ENCODE measurements around the gene BBS7. TPM values are rescaled to one million over a fixed set of nuclear protein-coding genes. Genes with fewer than 3 reads are reported as not detected.

BBS7 gene
- total RNA-seq, 2 experiments from 2014 or later = 10.7 to 25.8 TPM

GRCh38 chr4:121800961-121801714 is 69.1 kb downstream of the BBS7 start, which contains the start of gene EXOSC9:
Gene EXOSC9, plus strand, starts transcription at chr4:121801323. Its CDS starts 102 bp downstream, at chr4:121801425.
- ChIA-PET CTCF (ENCODE audit: unreplicated experiment) (no interaction called here), POLR2A (interaction anchor here (0.5 to 3.8 kb wide), 7 partner anchors 10 to 31 kb away, joined by 3 to 22 read pairs (median 6); partner anchors contain the start of gene CCNA2)
- H4K20me1 ChIP-seq (ENCODE audit: insufficient read depth, low read length) = no peaks in the 10 kb centered on the region
- no peaks in the 10 kb centered on the region for H3K9me2 ChIP-seq (ENCODE audit: insufficient read depth, low read length)
- peak; percentile 93 for DNase-seq (ENCODE audit: low spot score)
- peak within 1 kb of the TSS; percentile 95 for H3K4me3 ChIP-seq (ENCODE audit: low read depth, low read length, poor library complexity, severe bottlenecking)
- peak within 1 kb of the TSS; percentile 87 for H3K27ac ChIP-seq (ENCODE audit: low read depth, low read length, poor library complexity, severe bottlenecking)
- H3K4me2 ChIP-seq (ENCODE audit: low read length) = peak within 1 kb of the TSS; percentile 97
- H2AFZ ChIP-seq (ENCODE audit: low read length) = peak within 1 kb of the TSS; percentile 96
- TF ChIP-seq EZH2phosphoT487 (IDR thresholded peaks at IDR 0.05; ENCODE audit: borderline replicate concordance, low read depth, low read length) (no peak), CTCF (conservative IDR thresholded peaks at IDR 0.05; ENCODE audit: low read length) (no peak)
- peaks cover 37% of the 10 kb centered on the region for H3K4me1 ChIP-seq (ENCODE audit: insufficient read depth, low read length, poor library complexity, severe bottlenecking)
- BruUV-seq (replicated peaks) = no TSS peak
- intact Hi-C loops (cut with micrococcal nuclease; ENCODE audit: unreplicated experiment) = loop anchor here (1.0 kb wide), 1 partner anchor 22 kb away; the partner anchor contains the start of gene CCNA2
- H3K79me2 ChIP-seq (ENCODE audit: insufficient read depth, low read depth, low read length) = peaks cover 43% of the 10 kb centered on the region
- peaks cover 36% of the 10 kb centered on the region for H3K36me3 ChIP-seq (ENCODE audit: insufficient read depth, low read length)
- H3K9me3 ChIP-seq (ENCODE audit: low read length) = no peaks in the 10 kb centered on the region

- Histone ChIP-seq H3K4me2 (ENCODE audit: low read length) (peak overlapping the region; percentile 97), H3K4me3 (ENCODE audit: low read depth, low read length, poor library complexity, severe bottlenecking) (peak overlapping the region; percentile 95), H2AFZ (ENCODE audit: low read length) (peak overlapping the region; percentile 96), H4K20me1 (ENCODE audit: insufficient read depth, low read length) (no peaks in the 10 kb centered on the region), H3K27ac (ENCODE audit: low read depth, low read length, poor library complexity, severe bottlenecking) (peak overlapping the region; percentile 87), H3K36me3 (ENCODE audit: insufficient read depth, low read length) (peaks cover 30% of the 10 kb centered on the region), H3K79me2 (ENCODE audit: insufficient read depth, low read depth, low read length) (peaks cover 43% of the 10 kb centered on the region), H3K9me2 (ENCODE audit: insufficient read depth, low read length) (no peaks in the 10 kb centered on the region), H3K9me3 (ENCODE audit: low read length) (no peaks in the 10 kb centered on the region), H3K4me1 (ENCODE audit: insufficient read depth, low read length, poor library complexity, severe bottlenecking) (peaks cover 42% of the 10 kb centered on the region)
- CTCF ChIA-PET (ENCODE audit: unreplicated experiment) = no interaction called here
- intact Hi-C loops (cut with micrococcal nuclease; ENCODE audit: unreplicated experiment) = no loop called here
- POLR2A ChIA-PET = interaction anchor here (1.3 to 3.8 kb wide), 4 partner anchors 10 to 26 kb away, joined by 4 to 22 read pairs (median 6); partner anchors contain the start of gene CCNA2
- TF ChIP-seq CTCF (conservative IDR thresholded peaks at IDR 0.05; ENCODE audit: low read length) (no peak), EZH2phosphoT487 (IDR thresholded peaks at IDR 0.05; ENCODE audit: borderline replicate concordance, low read depth, low read length) (no peak)
- DNase-seq (ENCODE audit: low spot score) = no peak
- TSS peak; percentile 100 for BruUV-seq (replicated peaks)
Measured at GRCh38 chr4:121800638-121800960, 69.7 kb downstream of the BBS7 start.

Measured in OCI-LY7 (cell line).